Testis (tissue), 3 donors: ENCODE data around the gene METTL16. TPM values are rescaled to one million over a fixed set of nuclear protein-coding genes. Genes with fewer than 3 reads are reported as not detected.

Experiments
- DNase-seq: peaks from one replicate; pipeline ENCODE4 v3.0.0-alpha.2; 2019
- H3K27ac ChIP-seq, 2 donors: fragments of 200-600 bp; sonication (generic); one replicate each; pipeline ENCODE4 v1.5.1; 2019
- H3K27me3 ChIP-seq: fragments of 200-600 bp; sonication (generic); one replicate; pipeline ENCODE4 v1.5.1; 2019
- H3K36me3 ChIP-seq: fragments of 200-600 bp; sonication (generic); one replicate; pipeline ENCODE4 v1.5.1; 2017; ENCODE audit warnings: low read depth; ENCODE audit errors: missing control alignments
- H3K4me1 ChIP-seq: fragments of 200-600 bp; sonication (generic); one replicate; pipeline ENCODE4 v1.5.1; 2019
- H3K4me3 ChIP-seq, 2 donors: fragments of 200-600 bp; sonication (generic); one replicate each; pipeline ENCODE4 v1.5.1; 2017 to 2019
- H3K9me3 ChIP-seq: fragments of 200-600 bp; sonication (generic); one replicate; pipeline ENCODE4 v1.5.1; 2017
- POLR2A ChIP-seq: fragments of 450-650 bp; IDR thresholded peaks from one replicate; pipeline ENCODE4 v1.6.1; 2017; ENCODE audit warnings: antibody characterized with exemption, mild to moderate bottlenecking, moderate library complexity
- WGBS, 2 donors: methylation state at CpG; one replicate each; pipeline ENCODE4 v1.1.5; 2018; 5-methylcytosine and 5-hydroxymethylcytosine counted together
- intact Hi-C: fragments of 100-400 bp; cut with DNase I; formaldehyde crosslinking; loops from one replicate; pipeline ENCODE4 v1.15.1; 2023; ENCODE audit warnings: low total_unique reads
- polyA plus RNA-seq: library from polyadenylated mRNA; stranded (reverse); fragments of 350-450 nt; fragmentation: Illumina TruSeq; extraction: RNeasy Lipid Tissue Mini Kit (QIAGEN cat#74804); gene quantifications from one replicate; pipeline ENCODE4 v1.2.3, GENCODE V29; 2014; ENCODE audit warnings: low read depth, low replicate concordance; ENCODE audit not compliant: insufficient read depth
- small RNA-seq, 2 donors: library from RNA; depleted of rRNA; stranded (forward); fragments of <200 nt; gene quantifications; one replicate each; pipeline ENCODE3, GENCODE V24; 2016
- total RNA-seq, 2 donors: library from RNA; depleted of rRNA; stranded (reverse); fragments of >200 nt; gene quantifications; one replicate each; pipeline ENCODE4 v1.2.3, GENCODE V29; 2016
- TF ChIP-seq, protein P1 (sequence below), 3 experiments: fragments of 450-650 bp in 2 of 3; fragments of 200-600 bp in 1 of 3; sonication (generic) in 1 of 3; IDR thresholded peaks; one replicate each; pipeline ENCODE4 v1.5.1; 2016 to 2019; ENCODE audit warnings: antibody characterized with exemption in 3 of 3, mild to moderate bottlenecking in 2 of 3, moderate library complexity in 1 of 3

METTL16 gene
- total and polyA plus RNA-seq, 3 donors from 2014 or later: 23.1 to 53.6 (median 42.7) TPM

DNA sequence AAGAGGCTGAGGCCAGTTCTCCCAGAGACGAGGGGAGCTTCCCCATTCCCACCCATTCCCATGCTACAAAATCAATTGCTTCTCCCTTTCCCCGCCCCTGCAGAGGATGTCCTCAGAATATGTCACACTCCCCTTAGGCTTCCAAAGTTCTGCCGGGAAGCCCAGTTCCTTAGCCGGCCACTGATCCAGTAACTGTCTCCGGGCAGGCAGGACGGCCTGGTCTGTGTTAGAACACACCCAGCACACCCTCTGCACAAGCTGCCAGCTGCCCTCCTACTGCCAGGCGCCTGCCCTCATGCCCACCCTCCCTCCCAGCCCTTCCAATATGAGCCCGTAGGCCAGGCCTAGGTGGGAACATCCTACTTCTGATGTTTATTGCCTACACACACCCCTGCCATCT lies 143.3 kb downstream of the METTL16 start:
- TF ChIP-seq POLR2A: no peak
- TF ChIP-seq, protein P1, sequence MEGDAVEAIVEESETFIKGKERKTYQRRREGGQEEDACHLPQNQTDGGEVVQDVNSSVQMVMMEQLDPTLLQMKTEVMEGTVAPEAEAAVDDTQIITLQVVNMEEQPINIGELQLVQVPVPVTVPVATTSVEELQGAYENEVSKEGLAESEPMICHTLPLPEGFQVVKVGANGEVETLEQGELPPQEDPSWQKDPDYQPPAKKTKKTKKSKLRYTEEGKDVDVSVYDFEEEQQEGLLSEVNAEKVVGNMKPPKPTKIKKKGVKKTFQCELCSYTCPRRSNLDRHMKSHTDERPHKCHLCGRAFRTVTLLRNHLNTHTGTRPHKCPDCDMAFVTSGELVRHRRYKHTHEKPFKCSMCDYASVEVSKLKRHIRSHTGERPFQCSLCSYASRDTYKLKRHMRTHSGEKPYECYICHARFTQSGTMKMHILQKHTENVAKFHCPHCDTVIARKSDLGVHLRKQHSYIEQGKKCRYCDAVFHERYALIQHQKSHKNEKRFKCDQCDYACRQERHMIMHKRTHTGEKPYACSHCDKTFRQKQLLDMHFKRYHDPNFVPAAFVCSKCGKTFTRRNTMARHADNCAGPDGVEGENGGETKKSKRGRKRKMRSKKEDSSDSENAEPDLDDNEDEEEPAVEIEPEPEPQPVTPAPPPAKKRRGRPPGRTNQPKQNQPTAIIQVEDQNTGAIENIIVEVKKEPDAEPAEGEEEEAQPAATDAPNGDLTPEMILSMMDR (IDR thresholded peaks at IDR 0.05): no peak
- no peaks in the 10 kb centered on the region for H3K4me1 ChIP-seq
- no peaks in the 10 kb centered on the region for H3K36me3 ChIP-seq
- H3K9me3 ChIP-seq: no peaks in the 10 kb centered on the region
- H3K27me3 ChIP-seq: no peaks in the 10 kb centered on the region
- intact Hi-C loops: no loop called here
- DNase-seq: no peak
- no peak overlapping the region for H3K27ac ChIP-seq
- 87 to 93% methylated on average over 5 to 8 of the region's 8 CpGs for WGBS, 2 donors
- H3K4me3 ChIP-seq: no peak overlapping the region

DNA sequence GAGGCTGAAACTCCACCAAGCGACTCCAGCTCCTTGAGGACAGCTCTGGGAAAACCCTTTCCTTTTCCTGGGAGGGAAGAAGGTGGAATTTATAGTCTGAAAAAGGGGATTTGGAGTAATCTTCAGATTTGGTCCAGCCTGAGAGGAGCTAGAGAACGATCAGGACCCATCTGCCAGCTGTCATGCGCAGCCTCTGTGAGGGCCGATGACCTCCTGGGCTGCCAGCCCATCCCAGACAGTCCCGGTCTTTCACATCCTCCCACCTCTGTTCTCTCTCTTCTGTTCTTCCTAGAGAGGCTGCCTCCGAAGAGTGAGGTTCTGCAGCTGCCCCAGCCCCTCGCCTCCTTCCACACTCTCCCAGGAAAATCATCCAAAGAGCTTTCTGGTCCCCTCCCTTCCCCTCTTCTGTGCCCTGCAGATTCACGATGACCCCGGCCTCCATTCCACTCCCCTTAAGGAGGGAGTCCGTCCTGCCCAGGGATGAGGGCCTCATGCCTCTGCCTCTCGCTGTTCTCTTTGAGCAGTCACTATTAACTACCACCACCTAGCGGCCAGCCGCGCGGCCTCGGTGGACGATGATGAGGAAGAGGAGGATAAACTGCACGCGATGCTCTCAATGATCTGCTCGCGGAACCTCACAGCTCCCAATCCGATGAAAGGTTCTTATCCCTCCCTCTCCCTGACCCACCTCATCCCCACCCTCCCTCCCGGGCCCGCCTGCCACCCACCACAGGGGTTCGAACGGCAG lies 144.8 kb downstream of the METTL16 start:
- no peaks in the 10 kb centered on the region for H3K27me3 ChIP-seq
- H3K36me3 ChIP-seq: no peaks in the 10 kb centered on the region
- intact Hi-C loops: no loop called here
- no peaks in the 10 kb centered on the region for H3K4me1 ChIP-seq
- H3K9me3 ChIP-seq: no peaks in the 10 kb centered on the region
- WGBS, 2 donors: 80 to 82% methylated on average over 24 to 26 of the region's 26 CpGs
- TF ChIP-seq POLR2A: no peak
- TF ChIP-seq, protein P1 (IDR thresholded peaks at IDR 0.05): no peak
- no peak overlapping the region for H3K4me3 ChIP-seq
- no peak overlapping the region for H3K27ac ChIP-seq
- no peak for DNase-seq

Small RNA genes within 50 kb of the gene (small RNA-seq; reads per million reads assigned to genes)
- gene AC006435.3 (0 reads per million in 2 donors), gene AC006435.4 (0 reads per million in 2 donors), gene AC006435.5 (0 reads per million in 2 donors)

Other genes starting within 250 kb of the METTL16 start
- 10 to 100 TPM; 80.6 to 86.5 TPM for gene SMG6, start 208.1 kb downstream of the METTL16 start, total RNA-seq
- gene SMG6, start 208.1 kb downstream of the METTL16 start, polyA plus RNA-seq: 68.7 TPM
- 10 to 100 TPM; 14.2 to 16.9 TPM for gene SRR, start 207.9 kb downstream of the METTL16 start, total RNA-seq
- 16.1 TPM for gene SRR, start 207.9 kb downstream of the METTL16 start, polyA plus RNA-seq
- 10 to 100 TPM; 48.9 to 56.2 TPM for gene TSR1, start 175.4 kb downstream of the METTL16 start, total RNA-seq
- gene TSR1, start 175.4 kb downstream of the METTL16 start, polyA plus RNA-seq: 39.2 TPM
- 10 to 100 TPM; 80.5 to 88.9 TPM for gene SGSM2, start 174.4 kb downstream of the METTL16 start, total RNA-seq
- gene SGSM2, start 174.4 kb downstream of the METTL16 start, polyA plus RNA-seq: 54.1 TPM
- gene MNT, start 110.8 kb downstream of the METTL16 start, total RNA-seq: 10 to 100 TPM; 46.3 to 67.7 TPM
- 27.9 TPM for gene MNT, start 110.8 kb downstream of the METTL16 start, polyA plus RNA-seq
- 100 to 1,000 TPM; 157 to 225 TPM for gene PAFAH1B1, start 81.8 kb upstream of the METTL16 start, total RNA-seq
- 597 TPM for gene PAFAH1B1, start 81.8 kb upstream of the METTL16 start, polyA plus RNA-seq
- 100 to 1,000 TPM; 173 to 183 TPM for gene CLUH, start 199.9 kb upstream of the METTL16 start, total RNA-seq
- 60.1 TPM for gene CLUH, start 199.9 kb upstream of the METTL16 start, polyA plus RNA-seq
- 1 to 10 TPM; 3.9 to 4.0 TPM for gene CCDC92B, start 237.8 kb upstream of the METTL16 start, total RNA-seq
- gene CCDC92B, start 237.8 kb upstream of the METTL16 start, polyA plus RNA-seq: 2.2 TPM